Measurements from ENCODE around the gene UST.
"Not testable (repeated sequence)": the region's sequence is repeated elsewhere in the genome, so short reads cannot be mapped to it uniquely, and the experiment has no call there.

UST gene

DNA sequence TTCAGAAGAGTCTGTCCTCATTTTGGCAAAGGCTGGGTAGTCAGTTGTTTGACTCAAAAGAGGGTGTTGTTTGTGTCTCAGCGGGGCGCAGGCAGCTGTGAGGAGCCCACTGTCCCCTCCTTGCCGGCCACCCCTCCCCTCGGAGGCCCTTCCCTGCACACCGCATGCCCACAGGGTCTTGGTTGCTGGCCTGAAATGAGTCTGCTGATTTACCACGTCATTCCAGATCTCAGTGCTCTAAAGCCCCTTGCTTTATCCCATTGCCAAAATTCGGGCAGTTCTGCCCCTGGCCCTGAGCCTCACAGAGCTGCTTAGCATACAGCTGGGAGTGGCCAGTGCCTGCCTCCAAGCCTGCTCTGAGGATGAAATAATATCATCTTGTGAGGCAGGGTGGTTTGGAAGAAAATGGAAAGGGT lies 220.7 kb downstream of the UST start:
- no peak for TF ChIP-seq POLR2AphosphoS5 (IDR thresholded peaks at IDR 0.05; ENCODE audit: low read depth, low read length)
- TF ChIP-seq PAX5 (IDR thresholded peaks at IDR 0.05; ENCODE audit: insufficient read depth, low read length, severe bottlenecking), result no peak
- TF ChIP-seq SPI1 (IDR thresholded peaks at IDR 0.05; ENCODE audit: low read depth, low read length), result no peak
- no peak for TF ChIP-seq TAF1 (IDR thresholded peaks at IDR 0.05; ENCODE audit: low read depth, low read length)
- no peak for TF ChIP-seq POU2F2 (IDR thresholded peaks at IDR 0.05; ENCODE audit: low read depth, low read length)
- TF ChIP-seq POLR2A (IDR thresholded peaks at IDR 0.05; ENCODE audit: low read depth, low read length), result no peak
- FAIRE-seq, result no peak

DNA sequence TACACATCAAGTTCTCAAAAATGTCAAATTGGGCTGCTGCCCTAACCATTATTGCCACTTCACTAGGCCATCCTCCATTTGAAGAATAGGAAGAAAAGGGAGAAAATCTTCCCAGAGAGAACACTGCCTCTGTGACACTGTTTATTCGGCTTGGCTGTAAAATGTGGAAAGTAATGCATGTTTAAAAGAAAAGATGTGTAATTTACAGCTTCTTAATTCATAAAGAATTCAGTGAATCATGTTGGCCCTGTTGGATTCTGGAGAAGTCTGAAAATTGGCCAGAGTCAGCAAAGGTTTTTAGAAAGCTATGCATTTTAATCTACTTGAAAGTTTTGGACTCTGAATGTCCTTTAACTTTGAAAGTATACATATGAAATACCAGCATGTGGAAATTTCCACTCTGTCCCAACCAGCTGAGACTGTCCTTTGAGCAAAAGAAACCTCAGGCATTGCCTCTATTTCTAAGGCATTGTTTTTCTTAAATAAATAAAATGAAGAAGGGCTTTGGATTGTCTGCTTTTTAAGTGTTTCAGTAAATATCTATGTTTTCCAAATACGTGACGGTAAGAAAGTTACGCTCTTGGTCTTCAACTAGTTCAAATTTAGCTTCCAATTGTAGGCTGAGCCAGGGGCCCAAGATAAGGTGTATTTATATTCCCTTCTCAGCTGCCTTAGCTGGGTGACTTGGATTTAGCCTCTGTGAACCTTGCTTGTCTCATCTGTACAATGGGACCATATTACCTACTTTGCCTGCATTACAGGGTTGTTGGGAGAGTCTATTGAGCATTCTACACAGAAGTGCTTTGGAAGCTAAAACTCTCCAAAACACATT lies 222.2 kb downstream of the UST start:
- no peak for FAIRE-seq
- TF ChIP-seq SPI1 (IDR thresholded peaks at IDR 0.05; ENCODE audit: low read depth, low read length), result no peak
- no peak for TF ChIP-seq POLR2AphosphoS5 (IDR thresholded peaks at IDR 0.05; ENCODE audit: low read depth, low read length)
- TF ChIP-seq POLR2A (IDR thresholded peaks at IDR 0.05; ENCODE audit: low read depth, low read length), result no peak
- no peak for TF ChIP-seq POU2F2 (IDR thresholded peaks at IDR 0.05; ENCODE audit: low read depth, low read length)
- no peak for TF ChIP-seq PAX5 (IDR thresholded peaks at IDR 0.05; ENCODE audit: insufficient read depth, low read length, severe bottlenecking)
- TF ChIP-seq TAF1 (IDR thresholded peaks at IDR 0.05; ENCODE audit: low read depth, low read length), result no peak

More for the DNA sequence above, 220.7 kb downstream of the UST start:
- no peak for DNase-seq (ENCODE audit: insufficient read length, low spot score)

DNA sequence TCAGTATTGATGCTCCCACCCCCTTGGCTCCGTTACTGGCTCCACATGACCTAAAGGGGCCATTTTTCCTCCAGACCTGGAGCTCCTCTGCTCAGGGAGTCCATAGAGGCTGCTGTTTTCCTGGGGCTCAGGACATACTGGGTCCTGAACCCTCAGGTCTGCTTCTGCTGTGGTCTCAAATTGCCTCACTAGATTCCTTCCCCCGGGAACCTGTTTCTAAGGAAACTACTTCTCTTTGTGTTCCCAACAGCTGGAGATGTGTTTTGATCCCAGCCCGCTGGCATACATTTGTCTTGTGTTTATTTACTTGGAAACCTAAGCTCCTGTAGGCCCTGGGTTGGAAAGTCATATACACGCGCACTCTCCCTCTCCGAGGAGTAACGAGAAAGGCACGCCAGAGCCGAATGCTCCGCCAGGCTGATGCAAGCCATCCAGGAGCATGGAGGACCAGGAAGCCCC lies 222.8 kb downstream of the UST start:
- no peak for TF ChIP-seq TAF1 (IDR thresholded peaks at IDR 0.05; ENCODE audit: low read depth, low read length)
- no peak for TF ChIP-seq POU2F2 (IDR thresholded peaks at IDR 0.05; ENCODE audit: low read depth, low read length)
- TF ChIP-seq PAX5 (IDR thresholded peaks at IDR 0.05; ENCODE audit: insufficient read depth, low read length, severe bottlenecking), result no peak
- TF ChIP-seq POLR2AphosphoS5 (IDR thresholded peaks at IDR 0.05; ENCODE audit: low read depth, low read length), result no peak
- TF ChIP-seq POLR2A (IDR thresholded peaks at IDR 0.05; ENCODE audit: low read depth, low read length), result no peak
- no peak for TF ChIP-seq SPI1 (IDR thresholded peaks at IDR 0.05; ENCODE audit: low read depth, low read length)
- no peak for FAIRE-seq
- no peak for DNase-seq (ENCODE audit: insufficient read length, low spot score)

More for the DNA sequence above, 222.2 kb downstream of the UST start:
- no peak for DNase-seq (ENCODE audit: insufficient read length, low spot score)

DNA sequence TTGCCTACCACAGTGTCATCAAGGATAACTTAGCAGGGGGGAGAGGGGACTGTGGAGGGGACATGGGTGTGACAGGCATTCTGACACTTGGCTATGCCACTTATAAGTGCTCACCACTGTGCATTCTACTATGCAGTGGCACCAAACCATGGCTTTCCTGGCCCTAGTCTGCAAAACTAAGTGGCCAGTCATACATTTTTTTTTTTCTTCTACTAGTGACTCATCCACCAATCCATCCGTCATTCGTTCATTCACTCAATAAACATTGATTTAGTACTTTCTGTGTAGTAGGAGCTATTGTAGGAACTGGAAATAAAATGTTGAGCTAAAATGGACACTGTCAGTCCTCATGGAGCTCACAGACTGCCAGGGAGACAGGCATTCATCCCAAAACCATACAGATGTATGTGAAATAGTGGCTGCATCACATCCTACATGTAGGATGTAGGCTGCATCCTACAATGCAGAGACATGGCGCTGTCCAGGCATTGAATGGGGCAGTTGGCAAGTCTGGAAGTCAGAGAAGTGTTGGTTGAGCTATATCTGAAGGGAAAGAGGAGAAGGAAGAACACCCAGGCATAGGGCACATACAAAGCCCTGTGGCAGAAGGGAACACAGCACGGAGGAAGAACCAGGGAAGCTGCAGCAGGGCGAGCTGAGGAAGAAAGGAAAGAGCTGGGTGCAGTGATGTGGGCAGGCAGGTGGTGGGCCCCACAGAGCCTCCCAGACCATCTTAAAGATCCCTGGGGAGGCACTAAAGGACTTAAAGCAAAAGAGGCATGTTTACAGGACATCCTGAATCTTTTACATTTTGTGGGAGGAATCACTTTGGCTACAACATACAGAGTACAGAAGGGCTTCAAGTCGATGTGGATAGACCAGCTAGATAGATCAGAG lies 224.4 kb downstream of the UST start:
- TF ChIP-seq POU2F2 (IDR thresholded peaks at IDR 0.05; ENCODE audit: low read depth, low read length) (no peak), POLR2AphosphoS5 (IDR thresholded peaks at IDR 0.05; ENCODE audit: low read depth, low read length) (no peak), TAF1 (IDR thresholded peaks at IDR 0.05; ENCODE audit: low read depth, low read length) (no peak)
- DNase-seq (ENCODE audit: insufficient read length, low spot score) (no peak), FAIRE-seq (no peak)

DNA sequence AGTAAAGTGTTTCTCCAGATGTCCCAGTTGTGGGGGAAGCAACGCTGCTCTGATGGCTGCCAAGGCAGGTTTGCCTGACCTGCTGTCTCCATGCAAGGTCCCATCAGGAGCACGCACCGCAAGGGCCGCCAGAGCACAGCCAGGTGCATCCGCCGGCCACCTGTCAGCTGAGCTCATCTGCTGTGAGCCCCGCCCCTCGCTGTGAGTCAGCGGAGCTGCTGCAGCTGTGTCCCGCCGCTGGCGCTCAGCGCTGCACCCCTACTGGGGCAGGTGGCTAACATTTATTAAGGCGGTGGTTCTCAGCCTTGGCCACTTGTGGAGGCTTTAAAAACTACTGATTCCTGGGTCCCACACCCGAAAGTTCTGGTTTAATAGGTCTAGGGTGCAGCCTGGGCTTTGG lies 225.7 kb downstream of the UST start:
- DNase-seq (ENCODE audit: insufficient read length, low spot score), result no peak

DNA sequence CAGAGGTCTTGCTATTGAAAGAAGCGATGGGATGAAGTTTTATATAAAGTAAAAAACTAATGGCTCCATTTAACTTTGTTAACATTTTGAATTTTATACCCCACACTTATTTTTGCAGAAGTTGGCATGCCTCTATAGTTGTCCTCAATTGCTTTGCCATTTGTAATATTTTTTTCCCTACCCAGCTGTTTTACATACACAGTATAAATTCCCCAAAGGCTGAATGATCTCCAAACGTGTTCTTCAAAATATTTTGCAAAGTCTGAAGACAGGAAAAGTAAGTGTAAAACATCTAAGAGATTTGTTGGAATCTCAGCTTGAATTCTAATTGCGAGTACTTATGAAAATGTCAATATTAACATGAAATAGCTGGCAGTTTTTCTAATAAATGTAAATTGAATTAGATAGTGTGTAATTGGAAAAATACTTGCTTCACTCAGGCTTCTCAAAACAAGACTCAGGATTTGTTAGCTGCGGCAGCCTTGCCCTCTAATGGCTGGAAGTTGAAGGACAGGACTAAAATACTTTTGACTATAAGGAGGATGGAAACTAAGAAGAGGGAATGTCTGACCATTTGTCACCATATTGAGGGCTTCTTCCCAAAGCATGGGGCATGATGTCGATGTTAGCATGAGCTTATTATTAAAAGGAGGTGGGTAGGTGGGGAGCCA lies 226.8 kb downstream of the UST start:
- DNase-seq (ENCODE audit: insufficient read length, low spot score) (no peak), FAIRE-seq (no peak)
- no peak for TF ChIP-seq POLR2A (IDR thresholded peaks at IDR 0.05; ENCODE audit: low read depth, low read length)
- no peak for TF ChIP-seq POLR2AphosphoS5 (IDR thresholded peaks at IDR 0.05; ENCODE audit: low read depth, low read length)
- TF ChIP-seq TAF1 (IDR thresholded peaks at IDR 0.05; ENCODE audit: low read depth, low read length), result no peak
- TF ChIP-seq PAX5 (IDR thresholded peaks at IDR 0.05; ENCODE audit: insufficient read depth, low read length, severe bottlenecking), result no peak
- no peak for TF ChIP-seq SPI1 (IDR thresholded peaks at IDR 0.05; ENCODE audit: low read depth, low read length)
- TF ChIP-seq POU2F2 (IDR thresholded peaks at IDR 0.05; ENCODE audit: low read depth, low read length), result no peak

More for the DNA sequence above, 225.7 kb downstream of the UST start:
- TF ChIP-seq POLR2A (IDR thresholded peaks at IDR 0.05; ENCODE audit: low read depth, low read length), result no peak
- TF ChIP-seq PAX5 (IDR thresholded peaks at IDR 0.05; ENCODE audit: insufficient read depth, low read length, severe bottlenecking), result no peak
- no peak for TF ChIP-seq TAF1 (IDR thresholded peaks at IDR 0.05; ENCODE audit: low read depth, low read length)
- TF ChIP-seq POLR2AphosphoS5 (IDR thresholded peaks at IDR 0.05; ENCODE audit: low read depth, low read length), result no peak
- TF ChIP-seq SPI1 (IDR thresholded peaks at IDR 0.05; ENCODE audit: low read depth, low read length), result no peak
- no peak for TF ChIP-seq POU2F2 (IDR thresholded peaks at IDR 0.05; ENCODE audit: low read depth, low read length)
- FAIRE-seq, result no peak

DNA sequence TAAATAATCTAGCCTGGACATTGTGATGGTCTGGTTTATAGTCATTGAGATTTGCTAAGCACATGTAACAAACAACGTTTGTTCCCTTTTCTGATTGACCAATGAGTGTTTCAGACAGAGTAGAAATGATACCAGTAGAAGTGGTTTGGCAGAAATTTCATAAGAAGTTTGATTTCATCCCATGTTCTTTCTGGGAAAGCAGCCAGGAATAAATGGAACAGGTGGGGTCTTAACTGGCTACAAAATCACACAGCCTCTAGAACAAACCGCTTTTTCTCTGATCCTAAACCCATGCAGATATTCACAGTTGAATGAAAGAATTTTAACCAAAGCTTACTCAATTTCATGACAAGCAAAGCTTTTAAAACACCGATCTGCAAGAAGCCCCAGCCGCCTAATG lies 227.5 kb downstream of the UST start:
- TF ChIP-seq SPI1 (IDR thresholded peaks at IDR 0.05; ENCODE audit: low read depth, low read length) (no peak), TAF1 (IDR thresholded peaks at IDR 0.05; ENCODE audit: low read depth, low read length) (no peak), POLR2A (IDR thresholded peaks at IDR 0.05; ENCODE audit: low read depth, low read length) (no peak), POLR2AphosphoS5 (IDR thresholded peaks at IDR 0.05; ENCODE audit: low read depth, low read length) (no peak), POU2F2 (IDR thresholded peaks at IDR 0.05; ENCODE audit: low read depth, low read length) (no peak), PAX5 (IDR thresholded peaks at IDR 0.05; ENCODE audit: insufficient read depth, low read length, severe bottlenecking) (no peak)
- FAIRE-seq (no peak), DNase-seq (ENCODE audit: insufficient read length, low spot score) (no peak)

DNA sequence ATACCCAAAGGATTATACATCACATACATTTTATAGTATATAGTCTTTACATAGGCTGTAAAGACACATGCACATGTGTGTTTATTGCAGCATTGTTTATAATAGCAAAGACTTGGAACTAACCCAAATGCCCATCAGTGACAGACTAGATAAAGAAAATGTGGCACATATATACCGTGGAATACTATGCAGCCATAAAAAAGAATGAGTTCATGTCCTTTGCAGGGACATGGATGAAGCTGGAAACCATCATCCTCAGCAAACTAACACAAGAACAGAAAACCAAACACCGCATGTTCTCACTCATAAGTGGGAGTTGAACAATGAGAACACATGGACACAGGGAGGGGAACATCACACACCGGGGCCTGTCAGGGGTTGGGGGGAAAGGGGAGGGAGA lies 231.5 kb downstream of the UST start:
- FAIRE-seq; DNase-seq (ENCODE audit: insufficient read length, low spot score): not testable (repeated sequence)

Data from GM12891 (cell line).